A673 (cell line): ENCODE measurements around the gene BATF3.

Experiments
- EZH2 ChIP-seq: fragments of 200-600 bp; sonication (generic); IDR thresholded peaks from 2 replicates; pipeline ENCODE4 v1.6.1; 2017; ENCODE audit warnings: borderline replicate concordance, low read depth, mild to moderate bottlenecking, mixed read lengths, antibody characterized with exemption, low read length; ENCODE audit not compliant: poor library complexity, severe bottlenecking
- TF ChIP-seq, protein P1 (sequence below): fragments of 300-800, 200-600 bp; sonication (generic); conservative IDR thresholded peaks from 2 replicates; pipeline ENCODE4 v1.5.1; 2017; ENCODE audit warnings: low read depth, mild to moderate bottlenecking, antibody characterized with exemption, low read length, moderate library complexity, mixed read lengths

DNA sequence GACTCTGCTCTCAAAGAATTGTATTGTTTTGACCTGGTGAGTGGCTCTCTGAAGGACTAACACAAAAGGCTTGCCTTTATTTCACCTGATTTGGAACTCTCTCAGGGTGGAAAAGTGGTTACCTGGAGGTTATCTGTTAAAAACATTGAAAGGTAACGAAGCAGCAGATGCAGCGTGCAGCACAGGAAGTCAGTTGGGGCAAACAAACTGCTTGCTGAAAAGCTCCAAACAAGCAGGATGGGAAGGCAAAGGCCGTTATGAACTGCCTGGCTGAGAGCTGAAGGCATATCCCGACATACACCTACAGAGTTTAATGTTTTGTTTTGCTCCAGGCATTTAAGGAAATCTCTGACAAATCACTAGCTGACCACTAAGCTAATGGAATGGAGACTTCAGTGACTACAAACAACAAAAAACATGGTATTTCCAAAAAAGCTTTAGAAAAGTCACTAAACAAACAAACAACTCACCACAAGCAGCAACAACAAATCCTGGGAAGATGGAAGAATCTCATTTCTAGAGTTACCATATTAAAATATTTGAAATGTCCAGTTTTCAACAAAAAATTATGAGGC lies 44.3 kb upstream of the BATF3 start:
- TF ChIP-seq, protein P1, sequence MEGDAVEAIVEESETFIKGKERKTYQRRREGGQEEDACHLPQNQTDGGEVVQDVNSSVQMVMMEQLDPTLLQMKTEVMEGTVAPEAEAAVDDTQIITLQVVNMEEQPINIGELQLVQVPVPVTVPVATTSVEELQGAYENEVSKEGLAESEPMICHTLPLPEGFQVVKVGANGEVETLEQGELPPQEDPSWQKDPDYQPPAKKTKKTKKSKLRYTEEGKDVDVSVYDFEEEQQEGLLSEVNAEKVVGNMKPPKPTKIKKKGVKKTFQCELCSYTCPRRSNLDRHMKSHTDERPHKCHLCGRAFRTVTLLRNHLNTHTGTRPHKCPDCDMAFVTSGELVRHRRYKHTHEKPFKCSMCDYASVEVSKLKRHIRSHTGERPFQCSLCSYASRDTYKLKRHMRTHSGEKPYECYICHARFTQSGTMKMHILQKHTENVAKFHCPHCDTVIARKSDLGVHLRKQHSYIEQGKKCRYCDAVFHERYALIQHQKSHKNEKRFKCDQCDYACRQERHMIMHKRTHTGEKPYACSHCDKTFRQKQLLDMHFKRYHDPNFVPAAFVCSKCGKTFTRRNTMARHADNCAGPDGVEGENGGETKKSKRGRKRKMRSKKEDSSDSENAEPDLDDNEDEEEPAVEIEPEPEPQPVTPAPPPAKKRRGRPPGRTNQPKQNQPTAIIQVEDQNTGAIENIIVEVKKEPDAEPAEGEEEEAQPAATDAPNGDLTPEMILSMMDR, result no peak
- TF ChIP-seq EZH2, result no peak
